NCI-H1417 (cell line): Measurements from ENCODE around the gene TMEM62.

Source experiments
- DNase-seq, 3 experiments: peaks; one replicate each; lab custom pipeline; 2025; lab: John Stamatoyannopoulos, UW

TMEM62 gene

DNA sequence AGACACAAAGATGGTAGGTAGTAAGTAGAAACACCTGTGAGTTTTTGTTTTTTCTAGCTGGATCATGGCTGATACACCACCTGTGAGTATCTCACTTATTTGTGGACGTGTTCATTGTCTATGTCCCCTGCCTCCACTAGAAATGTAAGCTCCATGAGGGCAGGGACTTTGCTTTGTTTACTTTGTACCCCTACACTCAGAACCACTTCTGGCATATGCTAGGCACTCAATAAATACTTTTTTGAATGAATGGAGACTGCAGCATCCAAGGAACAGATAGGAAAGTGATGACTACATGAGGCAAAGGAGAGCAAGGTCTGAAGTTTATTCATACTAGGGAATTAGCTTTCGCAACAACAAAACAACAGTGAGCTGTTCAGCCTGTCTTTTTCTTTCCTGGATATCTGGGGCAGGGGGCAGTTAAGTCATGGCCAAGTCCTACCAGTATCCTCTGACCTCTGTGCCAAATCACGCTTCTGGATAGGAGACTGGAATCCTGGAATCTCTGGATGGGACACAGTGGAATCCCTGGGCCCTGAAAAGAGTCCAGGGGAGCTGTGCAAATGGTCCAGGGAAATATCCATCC lies 99.0 kb downstream of the TMEM62 start:
- DNase-seq: no peak
